GM19035 (cell line): ENCODE measurements around the gene CFAP251.
"Not testable (repeated sequence)": the region's sequence is repeated elsewhere in the genome, so short reads cannot be mapped to it uniquely, and the experiment has no call there.

ENCODE experiments used
- ATAC-seq: cut with Tn5 transposase; IDR thresholded peaks from one replicate; pipeline ENCODE4 v1.9.1; 2021; ENCODE audit not compliant: unreplicated experiment

The CFAP251 gene

DNA sequence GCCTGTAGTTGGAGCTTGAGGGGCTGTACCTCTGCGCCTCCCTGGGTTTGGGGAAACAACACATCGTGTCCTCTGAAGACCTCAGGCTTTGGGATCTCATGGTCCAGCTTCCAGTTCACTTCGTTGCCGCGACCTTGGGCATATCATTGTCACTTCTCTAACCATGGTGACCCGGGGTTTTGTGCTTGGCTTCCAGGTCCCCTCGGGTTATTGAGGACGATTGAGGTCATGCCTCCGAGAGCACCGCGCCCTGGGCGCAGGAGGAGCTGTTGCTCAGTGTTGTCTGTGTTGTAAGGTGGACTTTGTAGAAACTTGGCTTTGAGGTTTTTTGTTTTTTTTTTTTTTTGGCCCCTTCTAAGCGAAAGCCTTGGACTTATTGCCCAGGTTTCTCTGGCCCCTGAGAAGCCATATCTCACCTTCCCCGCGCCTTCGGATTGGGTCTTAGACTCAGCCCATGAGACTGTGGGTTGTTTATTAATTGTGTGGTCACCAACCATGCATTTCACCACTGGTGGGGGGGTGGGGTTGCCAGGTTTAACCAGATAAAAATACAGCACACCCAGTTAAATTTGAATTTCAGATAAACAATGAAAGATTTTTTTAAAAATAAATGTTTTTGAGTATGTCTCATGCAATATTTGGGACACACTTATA lies 105.9 kb downstream of the CFAP251 start:
- no peak for ATAC-seq

DNA sequence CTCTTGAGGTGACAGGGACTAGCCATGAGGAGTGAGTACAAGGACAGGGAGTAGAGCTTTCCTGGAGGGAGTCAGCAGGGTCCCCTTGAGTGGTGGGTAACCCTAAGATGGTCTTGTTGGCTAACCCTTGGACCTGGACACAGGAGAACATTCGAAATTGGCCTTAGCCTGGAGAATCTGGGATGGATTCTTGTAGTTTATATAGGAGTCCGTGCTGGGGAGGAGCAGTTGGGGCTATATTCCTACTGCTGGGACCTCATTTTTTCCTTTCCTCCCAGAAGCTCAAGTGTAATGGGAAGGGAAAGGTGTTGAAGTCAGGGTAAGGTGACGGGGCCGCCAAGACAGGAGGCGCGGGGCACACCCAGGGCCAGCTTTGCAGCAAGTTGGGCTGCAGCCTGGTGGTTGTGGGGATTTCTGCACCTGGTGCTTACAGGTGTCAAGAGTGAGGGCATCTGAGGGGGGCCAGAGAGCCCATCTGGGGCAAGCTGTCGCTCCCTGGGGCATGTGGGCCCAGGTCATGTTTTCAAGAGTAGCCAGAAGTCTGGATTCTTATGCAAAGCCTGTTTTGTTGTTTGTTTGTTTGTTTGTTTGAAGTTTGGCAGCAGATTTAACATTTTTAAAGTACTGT lies 108.4 kb downstream of the CFAP251 start:
- no peak for ATAC-seq

DNA sequence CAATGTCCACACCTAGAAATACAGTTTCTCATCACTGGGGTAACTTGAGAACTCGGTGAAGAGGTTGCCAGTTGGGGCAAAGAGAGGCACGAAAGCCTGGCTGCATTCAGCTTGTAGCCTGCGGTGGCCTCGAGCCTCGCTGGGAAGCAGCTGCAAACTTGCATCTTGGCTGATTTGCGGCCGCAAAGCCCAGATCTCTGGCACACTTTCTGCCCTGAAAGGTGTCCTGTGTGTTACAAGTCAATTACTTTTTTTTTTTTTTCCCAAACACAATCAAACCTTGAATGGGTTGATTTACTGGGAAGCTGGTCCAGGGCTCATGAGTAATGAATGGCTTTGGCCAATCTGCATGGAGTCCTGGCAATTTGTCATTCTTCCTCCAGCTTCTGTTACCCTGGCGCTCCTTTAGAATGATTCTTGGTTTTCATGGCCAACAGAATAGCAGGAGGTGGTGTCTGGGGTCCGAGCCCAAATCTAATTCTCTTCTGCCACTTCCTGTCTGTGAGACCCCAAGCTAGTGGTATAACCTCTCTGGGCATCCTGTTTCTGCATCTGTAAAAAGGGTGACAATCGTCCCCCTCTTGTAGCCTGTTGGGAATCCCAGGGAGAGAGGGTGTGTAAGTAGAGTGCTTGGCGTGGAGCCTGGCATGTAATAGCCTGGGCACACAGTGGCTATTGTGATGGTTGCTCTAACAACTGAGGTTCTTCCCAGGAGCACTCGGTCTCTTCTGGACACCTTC lies 109.9 kb downstream of the CFAP251 start:
- no peak for ATAC-seq

DNA sequence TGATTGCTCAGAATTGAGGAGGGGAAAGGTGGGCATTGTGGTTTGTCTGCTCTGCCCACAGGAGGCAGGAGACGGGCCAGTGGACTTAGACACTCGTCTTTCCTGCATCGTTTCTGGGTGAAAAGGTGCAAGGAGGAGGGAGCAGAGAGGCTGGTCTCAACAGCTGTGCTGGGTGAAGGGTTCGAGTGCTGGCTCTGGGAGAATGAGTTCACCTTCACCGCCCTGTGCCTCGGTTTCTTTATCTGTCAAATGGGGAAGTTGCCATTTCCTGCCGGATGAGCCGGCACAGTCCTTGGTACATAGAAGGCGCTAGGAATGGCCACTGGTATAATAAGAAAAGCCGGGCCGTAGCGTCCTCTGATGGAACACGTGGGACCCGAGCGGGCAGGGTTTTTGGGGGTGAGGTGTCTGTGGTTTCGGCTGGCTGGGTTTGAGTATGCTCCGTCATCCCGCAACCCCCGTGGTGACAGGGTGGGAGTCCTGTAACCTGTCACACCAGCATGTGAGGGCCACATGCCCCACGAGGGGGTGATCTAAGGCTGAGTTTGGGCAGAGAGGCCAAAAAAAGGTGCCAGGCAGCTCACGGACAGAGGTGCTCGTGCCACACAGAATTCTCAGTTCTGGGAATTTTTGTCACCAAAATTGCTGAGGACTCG lies 110.6 kb downstream of the CFAP251 start:
- no peak for ATAC-seq

DNA sequence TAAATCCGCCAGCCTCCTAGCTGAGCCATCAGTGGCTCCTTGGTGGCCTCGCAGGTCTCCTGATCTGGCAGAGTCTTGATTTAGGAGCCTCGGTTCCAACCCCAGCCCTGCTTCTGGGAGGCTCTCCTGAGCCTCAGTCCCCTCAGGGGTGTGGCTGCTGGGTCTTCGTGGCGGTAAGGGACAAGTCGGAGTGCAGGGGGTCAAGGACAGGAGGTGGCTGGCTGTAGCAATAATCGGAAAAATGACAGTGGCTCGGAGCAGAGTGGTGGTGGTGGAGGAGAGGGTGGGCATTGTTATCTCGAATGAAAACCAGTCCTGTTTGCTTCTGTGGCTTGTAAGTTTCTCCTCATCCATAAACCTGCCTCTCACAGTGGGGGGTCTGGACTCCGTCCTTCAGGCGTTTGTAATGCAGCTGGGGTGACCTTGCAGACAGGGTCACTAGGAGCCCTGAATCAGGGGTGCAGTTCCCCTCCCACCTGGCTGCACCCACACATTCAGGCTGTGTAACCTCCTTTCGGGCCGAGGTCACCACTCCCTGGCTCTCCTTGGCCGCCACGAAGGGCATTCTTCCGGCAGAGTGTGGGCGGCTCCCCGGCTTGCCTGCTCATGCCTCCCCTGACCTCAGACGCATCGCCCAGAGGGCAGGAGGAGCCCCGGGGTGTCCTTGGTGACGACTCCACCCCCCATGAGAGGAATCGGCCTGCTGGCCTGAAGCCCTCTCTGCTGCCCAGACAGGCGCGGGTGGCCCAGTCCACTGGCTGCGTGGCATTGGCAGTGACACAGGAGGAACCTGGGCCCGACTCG lies 111.4 kb downstream of the CFAP251 start:
- ATAC-seq = no peak

DNA sequence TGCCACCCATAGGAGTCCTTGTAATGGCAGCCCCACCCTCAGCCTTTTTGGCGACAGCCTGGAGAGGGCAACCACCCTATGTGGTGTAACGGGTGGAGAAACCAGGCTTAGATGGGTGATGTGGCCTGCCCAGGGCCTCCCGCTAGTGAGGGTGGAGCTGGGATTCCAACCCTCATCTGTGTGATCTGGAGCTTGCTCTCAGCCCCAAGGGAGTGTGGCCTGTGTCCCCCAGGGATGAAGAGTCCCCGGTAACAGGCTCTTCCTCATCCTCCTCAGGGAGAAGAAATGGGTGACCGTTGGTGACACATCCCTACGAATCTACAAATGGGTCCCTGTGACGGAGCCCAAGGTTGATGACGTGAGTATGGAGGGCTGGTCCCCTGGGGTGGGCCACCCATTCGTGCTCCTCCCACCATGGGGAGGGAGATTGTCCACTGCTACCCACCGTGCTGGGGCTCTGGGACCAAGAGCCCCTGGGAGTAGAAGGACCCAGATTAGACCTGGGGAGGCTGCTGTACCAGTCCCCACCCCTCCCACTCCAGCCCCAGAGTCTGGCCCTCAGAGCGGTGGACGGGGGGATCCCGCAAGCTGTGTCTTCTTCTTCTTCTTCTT lies 112.1 kb downstream of the CFAP251 start:
- no peak for ATAC-seq

DNA sequence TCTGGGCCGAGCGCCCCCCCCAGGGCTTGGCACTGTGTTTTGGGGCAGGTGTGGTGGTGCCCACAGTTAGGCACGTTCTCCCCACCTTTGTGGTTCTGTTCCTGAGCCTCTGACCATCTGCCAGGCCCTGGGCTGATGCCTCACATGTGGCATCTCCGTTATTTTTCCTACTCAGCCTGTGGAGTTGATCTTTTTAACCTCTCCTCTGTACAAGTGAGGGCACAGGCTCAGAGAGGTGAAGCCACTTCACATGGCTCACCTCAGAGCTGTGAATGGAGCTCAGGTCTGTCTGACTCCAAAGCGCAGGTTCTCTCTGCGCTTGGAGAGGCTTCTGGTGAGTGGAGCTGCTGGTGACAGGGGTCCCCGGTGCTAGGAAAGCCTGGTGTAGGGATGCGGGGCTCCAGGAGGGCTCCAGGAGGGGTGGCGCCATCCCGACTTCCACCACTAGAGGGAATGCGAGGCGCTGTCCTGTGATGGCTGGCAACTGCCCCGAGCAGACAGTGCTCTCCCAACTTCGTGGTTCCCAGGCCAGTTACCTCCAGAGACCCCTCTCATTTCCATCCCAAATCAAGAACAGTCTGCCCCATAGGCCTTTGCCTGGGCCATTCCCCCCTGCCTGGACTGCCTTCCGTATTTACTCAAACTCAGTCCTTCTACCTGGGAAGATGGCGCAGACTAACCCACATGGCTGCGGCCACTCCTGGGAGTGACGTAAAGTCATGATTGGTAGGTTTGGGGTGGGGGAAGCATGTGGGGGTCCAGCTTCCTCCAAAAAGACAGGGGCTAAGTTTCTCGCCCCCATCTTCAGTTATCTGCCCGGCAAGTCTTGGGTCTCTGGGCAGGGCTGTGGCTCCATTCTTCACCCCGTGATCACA lies 113.2 kb downstream of the CFAP251 start:
- ATAC-seq = no peak

DNA sequence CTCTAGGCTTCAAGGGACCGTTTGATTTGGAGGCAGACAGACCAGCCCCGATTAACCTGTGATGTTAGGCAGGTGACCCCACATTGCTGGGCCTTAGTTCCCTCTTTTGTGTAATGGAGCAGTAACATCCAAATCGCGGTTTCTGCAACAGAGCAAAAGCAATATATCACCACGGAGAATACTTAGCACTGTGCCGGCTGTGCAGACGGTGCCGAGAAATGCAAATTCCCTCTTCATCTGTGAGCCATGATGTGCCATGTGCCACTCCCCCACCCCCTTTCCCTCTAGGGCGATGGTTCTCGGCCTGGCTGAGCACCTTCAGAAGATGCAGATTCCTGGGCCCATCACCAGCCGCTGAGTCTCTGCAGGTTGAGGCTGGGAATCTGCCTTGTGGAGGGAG lies 114.2 kb downstream of the CFAP251 start:
- no peak for ATAC-seq

DNA sequence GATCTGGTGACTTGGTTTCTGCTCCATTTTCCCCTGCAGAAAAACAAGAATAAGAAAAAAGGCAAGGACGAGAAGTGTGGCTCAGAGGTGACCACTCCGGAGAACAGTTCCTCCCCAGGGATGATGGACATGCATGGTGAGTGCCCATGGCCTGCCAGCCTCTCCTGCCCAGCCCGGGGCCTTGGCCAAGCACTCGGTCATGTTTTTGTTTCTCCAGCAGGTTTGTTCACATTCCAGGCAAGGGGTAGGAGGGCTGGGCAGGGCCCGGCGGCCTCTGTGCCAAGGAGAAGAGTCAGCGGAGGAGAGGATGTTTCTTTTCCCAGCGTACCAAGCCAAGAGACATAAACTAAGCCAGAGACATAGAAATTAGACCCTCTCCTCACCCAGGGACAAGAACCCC lies 116.9 kb downstream of the CFAP251 start:
- ATAC-seq = no peak

DNA sequence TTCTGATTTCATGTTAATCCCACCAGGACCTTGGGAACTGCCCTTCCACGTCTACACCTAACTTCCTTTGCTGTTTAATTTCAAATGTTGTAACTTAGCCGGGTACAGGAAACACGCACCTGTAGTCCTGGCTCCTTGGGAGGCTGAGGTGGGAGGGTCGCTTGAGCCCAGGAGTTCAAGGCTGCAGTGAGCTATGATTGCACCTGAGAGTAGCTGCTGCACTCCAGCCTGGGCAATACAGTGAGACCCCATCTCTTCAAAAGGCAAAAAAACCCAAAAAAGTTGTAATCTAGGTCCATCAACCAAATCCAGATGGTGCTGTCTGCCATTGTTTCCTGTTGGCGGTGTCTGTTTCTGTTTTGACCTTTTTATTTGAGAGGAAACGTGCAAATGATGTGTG lies 117.8 kb downstream of the CFAP251 start:
- no peak for ATAC-seq

DNA sequence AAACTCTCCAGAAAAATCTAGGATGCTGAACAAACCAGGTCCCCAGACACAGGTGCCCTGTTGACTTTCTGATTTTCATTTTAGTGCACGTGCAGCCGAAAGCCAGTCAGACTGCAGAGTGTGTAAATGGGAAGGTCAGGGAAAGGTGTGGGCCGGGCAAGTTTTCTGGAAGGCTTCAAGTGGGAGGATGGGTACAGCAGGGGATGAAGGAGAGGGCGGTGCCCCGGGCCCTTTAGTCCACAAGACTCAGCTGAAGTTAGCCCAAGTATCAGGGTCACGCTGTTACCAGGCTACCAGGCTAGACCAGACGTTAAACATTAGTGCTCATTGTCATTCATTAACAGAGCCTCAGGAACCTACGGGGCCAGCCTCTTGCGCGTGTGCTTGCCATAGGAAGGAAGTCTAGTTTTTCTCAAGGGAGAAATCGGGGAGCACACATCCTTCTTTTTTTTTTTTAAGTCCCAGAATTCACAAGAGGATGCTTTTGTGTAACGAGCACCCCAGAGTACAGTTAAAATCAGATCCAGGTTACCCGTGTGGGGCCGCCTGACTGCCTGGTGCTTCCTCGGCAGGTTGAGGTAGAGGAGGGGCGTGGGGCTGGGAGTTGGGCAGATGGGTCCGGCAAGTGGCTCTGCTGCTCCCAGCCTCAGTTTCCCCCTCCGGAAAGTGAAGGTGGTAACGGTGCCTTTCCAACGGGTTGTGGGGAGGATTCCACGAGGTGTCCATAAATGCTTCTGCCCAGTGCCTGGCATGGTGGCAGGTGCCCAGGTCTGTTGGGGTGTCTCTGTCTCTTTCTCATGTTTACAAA lies 122.4 kb downstream of the CFAP251 start:
- no peak for ATAC-seq

DNA sequence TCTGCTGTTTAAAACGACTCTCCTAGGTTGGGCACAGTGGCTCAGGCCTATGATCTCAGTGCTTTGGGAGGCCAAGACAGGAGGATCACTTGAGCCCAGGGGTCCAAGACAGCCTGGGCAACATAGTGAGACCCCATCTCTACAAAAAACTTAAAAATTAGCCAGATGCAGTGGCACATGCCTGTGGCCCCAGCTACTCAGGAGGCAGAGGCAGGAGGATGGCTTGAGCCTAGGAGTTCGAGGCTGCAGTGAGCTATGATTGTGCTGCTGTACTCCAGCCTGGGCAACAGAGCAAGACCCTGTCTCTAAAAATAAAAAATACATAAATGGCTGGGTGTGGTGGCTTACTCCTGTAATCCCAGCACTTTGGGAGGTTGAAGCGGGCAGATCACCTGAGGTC lies 123.1 kb downstream of the CFAP251 start:
- not testable (repeated sequence) for ATAC-seq

DNA sequence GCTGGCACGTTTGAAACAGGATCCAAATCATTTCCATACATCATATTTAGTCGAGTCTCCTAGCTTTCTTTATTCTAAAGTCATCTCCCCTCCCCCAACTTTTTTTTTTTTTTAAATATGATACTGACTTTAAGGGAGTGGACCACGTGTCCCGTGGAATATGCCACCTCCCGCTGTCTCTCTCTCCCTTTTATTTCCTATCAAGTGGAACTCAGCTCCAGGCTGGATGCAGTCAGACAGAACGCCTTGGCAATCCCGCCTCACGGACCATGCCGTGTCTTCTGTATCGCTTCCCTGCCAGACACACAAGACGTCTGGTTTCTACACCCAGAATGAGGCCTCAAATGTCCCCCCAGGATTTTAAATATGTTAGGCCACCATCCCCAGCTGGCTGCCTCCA lies 124.5 kb downstream of the CFAP251 start:
- no peak for ATAC-seq

DNA sequence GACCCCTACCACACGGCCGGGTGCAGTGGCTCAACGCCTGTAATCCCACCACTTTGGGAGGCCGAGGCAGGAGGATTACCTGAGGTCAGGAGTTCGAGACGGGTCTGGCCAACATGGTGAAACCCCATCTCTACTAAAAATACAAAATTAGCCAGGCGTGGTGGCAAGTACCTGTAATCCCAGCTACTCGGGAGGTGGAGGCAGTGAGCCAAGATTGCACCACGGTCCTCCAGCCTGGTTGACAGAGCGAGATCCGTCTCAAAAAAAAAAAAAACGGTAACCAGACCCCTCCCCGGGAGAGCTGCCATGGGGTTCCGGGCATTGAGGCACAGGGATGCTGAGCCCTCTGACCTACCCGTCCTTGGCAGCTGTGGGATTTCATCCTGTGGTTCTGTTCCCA lies 125.1 kb downstream of the CFAP251 start:
- no peak for ATAC-seq

DNA sequence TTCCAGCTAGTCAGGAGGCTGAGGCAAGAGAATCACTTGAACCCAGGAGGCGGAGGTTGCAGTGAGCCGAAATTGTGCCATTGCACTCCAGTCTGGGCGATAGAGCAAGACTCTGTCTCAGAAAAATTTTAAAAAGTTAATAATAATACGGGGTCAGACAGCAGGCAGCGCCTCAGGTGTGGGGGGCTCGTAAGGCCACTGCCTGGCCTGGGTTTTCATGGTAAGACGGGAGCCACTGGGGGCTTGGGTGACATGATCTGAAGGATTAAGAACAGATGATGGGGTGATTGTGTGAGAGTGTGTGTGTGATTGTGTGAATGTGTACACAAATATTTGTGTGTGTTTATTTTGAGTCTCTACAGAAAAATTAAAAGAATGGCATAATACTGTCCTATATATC lies 126.9 kb downstream of the CFAP251 start:
- ATAC-seq = no peak

DNA sequence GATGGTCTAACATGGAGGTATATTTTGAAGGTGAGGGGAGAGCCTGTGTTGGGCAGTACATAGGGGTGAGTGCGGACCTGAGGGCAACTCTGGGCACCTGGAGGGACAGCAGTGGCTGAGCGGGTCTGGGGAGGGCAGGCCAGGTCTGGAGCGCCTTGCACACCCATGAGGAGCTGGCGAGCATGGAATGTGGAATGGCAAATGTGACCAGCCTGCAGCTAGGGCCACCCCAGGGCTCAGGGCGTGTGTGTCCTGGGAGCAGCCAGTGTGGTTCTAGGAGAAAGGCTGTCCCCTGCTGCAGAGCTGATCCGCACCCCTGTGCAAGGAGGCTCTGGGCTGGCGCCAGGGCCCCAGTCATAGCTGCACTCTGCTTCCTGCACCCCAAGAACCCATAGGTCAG lies 127.8 kb downstream of the CFAP251 start:
- no peak for ATAC-seq

DNA sequence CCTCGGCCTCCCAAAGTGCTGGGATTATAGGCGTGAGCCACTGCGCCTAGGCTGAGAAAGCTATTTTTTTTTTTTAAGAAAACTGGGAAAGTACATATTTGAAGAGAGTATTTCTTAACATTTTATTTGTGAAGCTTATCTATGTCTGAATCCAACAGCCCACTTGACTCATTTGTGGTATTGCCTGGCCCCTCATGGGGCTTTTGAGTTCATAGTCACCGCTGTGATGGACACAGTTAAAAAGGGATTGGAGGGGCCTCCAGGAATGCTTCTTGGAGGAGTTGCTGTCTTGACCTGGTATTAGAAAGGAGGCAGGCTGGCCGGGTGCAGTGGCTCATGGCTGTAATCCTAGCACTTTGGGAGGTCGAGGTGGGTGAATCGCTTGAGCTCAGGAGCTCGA lies 129.8 kb downstream of the CFAP251 start:
- no peak for ATAC-seq

DNA sequence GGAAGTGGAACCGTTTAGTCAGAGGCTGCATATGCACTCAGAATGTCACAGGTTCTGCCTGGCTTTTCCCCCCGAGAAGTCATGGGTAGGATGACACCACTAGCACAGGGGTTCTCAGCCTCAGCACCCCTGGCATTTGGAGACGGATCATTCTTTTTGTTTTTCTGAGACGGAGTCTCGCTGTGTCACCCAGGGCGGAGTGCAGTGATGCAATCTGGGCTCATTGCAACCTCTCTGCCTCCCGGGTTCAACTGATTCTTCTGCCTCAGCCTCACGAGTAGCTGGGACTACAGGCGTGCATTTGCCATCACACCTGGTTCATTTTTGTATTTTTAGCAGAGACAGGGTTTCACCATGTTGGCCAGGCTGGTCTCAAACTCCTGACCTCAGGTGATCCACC lies 131.4 kb downstream of the CFAP251 start:
- ATAC-seq = no peak

DNA sequence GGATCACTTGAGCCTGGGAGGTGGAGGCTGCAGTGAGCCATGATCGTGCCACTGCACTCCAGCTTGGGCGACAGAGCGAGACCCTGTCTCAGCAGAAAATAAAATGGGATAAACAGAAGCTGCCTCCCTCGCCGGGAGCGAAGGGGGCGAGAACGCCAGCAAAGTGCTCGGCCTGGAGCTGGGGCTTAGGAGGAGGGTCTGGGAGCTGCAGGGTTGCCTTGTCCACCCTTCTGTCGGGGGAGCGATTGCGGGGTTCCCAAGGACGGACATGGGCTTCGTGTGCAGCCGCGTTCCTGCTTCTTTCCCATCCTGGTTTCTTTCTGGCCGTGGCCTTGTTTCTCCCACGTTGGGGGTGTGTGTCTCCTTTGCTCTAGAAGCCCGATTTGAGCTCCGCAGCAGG lies 132.3 kb downstream of the CFAP251 start:
- no peak for ATAC-seq
